ENCODE results near the gene STAB2.

The STAB2 gene

DNA sequence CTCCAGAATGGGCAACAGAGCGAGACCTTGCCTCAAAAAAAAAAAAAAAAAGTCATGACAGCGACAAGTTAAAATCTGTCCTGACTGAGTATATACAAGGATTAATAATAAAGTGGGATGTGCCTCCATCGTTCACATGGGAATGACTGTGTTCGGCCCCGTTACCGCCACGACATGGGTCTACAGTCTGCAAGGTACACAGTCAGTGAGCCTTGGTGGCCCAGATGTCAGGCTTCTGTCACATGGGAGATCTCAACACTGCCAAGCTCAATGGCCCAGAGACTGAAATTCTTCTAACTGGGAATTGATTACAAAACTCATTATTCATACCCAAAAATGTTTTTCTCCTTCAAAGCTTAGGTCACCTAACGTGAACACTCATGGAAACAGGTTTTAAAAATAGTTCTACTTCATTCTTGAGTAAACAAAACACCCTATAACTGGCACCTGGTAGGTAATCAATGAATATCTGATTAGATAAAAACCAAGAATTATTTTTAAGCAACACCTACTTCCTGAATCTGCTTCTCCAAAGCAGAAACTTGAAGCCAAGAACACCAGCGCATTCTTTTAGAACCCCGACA, 188.0 kb downstream of the STAB2 start:
- DNase-seq (ENCODE audit: low read depth in 3 of 3, low spot score in 1 of 3): no peak

DNA sequence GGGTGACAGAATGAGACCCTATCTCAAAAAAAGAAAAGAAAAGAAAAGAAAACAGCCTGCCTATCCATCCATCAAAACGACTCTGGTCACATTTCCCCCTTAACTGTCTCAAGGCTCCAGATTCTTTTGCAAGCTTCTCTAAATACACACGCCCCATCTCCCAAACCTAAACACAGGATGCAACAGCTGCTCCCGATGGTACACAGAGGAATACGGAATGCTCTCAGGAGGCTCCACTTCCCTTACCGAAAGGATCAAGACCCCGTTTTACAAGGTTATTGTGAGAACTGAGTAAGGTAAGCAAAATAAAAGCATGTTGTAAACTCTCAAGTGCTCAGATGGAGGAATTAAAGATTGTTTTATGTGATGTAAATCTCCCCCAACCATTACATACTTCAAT, 191.7 kb downstream of the STAB2 start:
- no peak for DNase-seq (ENCODE audit: low read depth in 3 of 3, low spot score in 1 of 3)

DNA sequence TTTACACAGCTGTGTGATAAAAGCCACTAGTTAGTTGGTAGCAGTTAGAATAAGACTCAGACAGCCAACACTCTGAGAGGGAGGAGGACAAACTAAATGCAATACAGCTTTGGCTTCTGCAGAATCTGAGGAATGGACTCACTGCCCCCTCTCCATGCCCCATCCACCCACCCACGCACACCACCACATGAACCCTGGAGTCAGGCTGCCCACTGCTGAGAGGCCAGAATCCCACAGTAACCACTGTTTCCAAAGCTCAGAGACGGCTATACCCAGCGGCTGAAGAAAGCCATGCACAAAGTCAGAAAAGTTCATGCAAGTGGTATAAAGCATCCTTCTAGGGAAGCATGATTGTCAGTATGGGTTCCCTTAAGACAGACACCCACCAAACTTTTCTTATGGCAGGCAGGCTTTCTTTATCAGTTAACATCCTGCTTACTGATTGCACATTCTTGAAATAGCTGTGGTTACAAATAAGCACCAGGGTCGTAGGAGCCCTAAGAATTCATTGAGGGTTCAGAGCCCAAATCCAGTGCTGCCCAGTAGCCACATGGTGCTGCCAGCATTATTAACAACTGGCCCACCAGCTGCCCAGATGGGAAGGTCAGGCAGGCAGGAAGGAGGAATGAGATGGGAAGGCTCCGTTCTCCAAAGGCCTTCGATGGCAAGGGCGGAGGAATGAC, 192.5 kb downstream of the STAB2 start:
- no peak for DNase-seq (ENCODE audit: low read depth in 3 of 3, low spot score in 1 of 3)

DNA sequence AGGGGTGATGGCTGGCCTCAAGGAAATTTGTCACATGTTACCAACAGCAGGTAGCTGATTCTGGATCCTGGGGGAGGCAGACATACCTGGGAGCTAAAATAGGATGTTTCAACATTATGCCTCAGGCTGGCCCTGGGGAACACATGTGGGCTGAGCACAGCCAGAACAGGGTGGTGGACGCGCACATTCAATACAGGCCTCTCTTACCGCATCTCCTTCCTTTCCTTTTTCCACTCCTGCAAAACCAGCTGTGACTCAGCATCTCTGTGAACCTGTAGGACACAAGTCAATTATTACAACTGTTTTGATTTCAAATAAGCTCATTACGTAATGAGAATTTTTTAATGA, 193.0 kb downstream of the STAB2 start:
- DNase-seq (ENCODE audit: low read depth in 3 of 3, low spot score in 1 of 3): no peak

DNA sequence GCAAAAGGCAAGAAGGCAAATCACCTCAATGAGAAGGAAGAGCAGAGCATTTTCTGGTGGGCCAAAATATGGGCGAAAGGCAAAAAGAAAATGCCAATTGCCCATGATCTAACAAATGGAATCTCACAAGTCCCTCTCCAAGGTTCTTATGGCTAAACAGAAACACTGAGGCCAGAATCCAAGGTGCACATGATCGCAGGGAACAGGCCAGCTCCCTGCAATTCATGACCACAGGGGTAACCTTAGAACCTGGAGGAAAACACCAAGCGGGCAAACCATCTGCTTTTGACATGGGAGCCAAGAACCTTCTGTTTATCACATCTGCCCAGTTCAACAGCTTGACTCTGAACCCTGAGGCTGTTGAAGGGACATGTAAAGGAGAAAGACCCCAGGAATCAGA, 193.9 kb downstream of the STAB2 start:
- no peak for DNase-seq (ENCODE audit: low read depth in 3 of 3, low spot score in 1 of 3)

DNA sequence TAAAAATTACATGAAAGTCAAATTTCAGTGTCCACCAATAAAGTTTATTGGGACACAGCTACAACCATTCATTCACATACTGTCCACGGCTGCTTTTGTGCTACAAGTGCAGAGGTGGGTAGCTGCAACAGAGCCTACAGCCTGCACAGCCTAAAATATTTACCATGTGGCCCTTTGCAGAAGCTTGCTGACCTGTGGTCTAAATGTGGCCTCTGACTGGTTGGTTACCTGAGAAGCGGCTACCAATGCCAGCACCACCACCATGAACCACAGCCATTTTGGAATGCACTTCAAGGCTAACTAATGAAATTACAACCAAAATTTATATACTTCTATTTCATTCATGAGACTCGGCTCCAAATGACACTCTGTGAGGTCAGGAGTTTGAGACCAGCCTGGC, 195.3 kb downstream of the STAB2 start:
- no peak for DNase-seq (ENCODE audit: low read depth in 3 of 3, low spot score in 1 of 3)

DNA sequence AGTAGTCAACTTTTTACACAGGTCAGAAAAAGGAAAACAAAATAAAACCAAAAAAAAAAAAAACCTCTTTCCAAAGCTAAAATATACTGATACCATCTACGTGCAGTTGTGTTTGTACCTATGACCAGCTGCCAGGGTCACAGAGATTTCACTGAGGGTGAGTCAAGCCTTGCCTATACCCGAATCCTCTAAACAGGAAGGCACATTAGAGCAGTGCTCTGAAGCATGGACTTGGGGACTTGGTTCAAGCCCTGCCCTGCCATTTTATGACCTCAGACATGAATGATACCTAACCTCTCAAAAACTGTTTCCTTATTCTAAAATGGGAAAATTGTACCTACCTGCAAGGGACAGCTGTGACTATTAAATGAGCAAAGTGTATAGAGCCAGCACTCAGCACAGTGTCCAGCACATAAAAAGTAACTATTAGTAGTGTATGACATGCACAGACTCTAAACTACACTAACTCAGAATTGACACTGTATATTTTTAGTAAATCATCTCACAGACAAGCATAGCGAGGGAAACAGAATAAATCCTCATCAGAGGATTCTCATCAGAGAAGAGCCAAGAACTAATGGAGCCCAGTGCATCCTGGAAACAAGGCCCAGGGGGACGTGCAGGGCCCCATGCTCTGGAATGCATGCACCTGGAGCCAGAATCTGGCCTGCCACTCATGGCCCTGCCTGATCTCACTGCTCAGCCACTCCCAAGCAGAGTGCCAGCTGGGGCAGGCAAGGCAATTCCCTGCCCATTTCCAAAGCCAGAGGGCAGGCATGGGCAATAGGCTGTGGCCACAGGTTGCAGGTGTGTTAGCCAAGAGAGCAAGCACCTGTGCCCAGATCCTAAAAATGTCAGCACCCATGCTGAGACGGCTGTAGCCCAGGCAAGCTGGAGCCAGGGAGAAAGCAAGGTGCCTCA, 196.9 kb downstream of the STAB2 start:
- no peak for DNase-seq (ENCODE audit: low read depth in 3 of 3, low spot score in 1 of 3)

DNA sequence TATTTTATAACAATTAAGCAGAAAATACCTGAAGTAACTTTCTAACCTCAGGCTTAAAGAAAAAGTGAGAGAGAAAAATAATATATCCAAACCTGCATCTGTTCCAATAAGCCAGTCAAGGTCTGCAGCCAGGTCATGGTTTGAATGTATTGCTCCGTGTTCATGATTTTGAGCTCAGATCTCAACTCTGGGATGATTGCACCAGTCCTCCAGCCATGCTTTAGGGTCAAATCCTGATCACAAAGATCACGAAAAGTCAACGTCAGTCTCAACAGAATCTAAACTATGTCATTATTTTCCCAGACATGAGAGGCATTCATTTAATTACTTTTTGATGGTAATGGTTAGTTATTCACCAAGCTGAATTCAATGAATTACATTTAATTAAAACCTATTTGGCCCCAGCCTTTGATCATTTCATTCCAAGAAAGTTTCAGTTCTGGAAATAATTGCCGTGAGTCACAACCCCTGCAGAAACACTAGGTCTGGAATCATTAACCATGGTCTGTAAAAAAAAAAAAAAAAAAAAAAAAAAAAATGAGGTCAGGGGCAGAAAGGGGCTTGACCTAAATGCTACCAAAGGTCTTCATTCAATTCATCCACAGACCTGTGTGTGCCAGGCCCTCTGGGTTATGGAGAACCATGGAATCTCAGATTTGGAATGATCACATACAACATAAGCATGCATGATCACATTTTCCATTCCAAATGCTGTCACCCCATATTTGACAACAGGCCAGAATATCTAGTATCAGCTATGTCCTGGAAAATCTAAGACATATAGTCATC, 198.4 kb downstream of the STAB2 start:
- no peak for DNase-seq (ENCODE audit: low read depth in 3 of 3, low spot score in 1 of 3)

DNA sequence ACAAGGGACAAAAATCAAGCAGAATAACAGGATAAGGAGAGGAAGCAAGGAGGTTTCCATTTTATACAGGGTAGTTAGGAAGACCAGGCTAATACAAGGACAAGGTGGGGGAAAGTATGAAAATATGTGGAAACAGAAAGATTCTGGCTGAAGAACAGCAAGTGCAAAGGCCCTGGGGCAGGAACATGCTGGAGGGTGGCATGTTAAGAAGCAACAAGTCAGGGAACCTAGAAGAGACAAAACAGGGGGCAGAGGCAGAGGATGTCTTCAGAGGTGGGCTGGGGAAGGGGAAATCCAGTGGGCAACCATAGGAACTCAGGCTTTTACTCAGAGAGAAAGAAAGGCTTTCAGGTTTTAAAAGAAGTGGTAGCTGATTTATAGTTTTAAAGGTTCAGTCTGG, 199.1 kb downstream of the STAB2 start:
- no peak for DNase-seq (ENCODE audit: low read depth in 3 of 3, low spot score in 1 of 3)

DNA sequence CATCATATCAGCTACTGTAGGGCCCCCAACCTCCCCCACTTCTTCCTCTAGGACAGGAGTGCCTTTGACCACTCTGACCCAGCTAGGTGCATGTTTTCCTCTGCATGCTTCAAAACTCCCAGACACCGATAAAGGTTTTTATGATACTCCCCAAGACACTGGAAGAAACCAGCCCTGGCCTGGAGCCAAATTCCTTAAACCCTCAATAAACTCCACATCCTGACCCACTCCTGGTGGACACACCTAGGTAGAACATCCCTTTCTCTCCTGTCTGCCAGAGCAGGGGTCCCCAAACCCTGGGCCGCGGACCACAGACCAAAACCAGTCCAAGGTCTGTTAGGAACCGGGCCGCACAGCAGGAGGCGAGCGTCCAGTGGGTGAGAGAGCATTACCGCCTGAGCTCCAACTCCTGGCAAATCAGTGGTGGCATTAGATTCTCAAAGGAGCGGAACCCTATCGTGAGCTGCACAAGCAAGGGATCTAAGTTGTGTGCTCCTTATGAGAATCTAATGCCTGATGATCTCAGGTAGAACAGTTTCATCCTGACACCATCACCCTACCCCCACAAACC, 204.4 kb downstream of the STAB2 start:
- no peak for DNase-seq (ENCODE audit: low read depth in 3 of 3, low spot score in 1 of 3)

DNA sequence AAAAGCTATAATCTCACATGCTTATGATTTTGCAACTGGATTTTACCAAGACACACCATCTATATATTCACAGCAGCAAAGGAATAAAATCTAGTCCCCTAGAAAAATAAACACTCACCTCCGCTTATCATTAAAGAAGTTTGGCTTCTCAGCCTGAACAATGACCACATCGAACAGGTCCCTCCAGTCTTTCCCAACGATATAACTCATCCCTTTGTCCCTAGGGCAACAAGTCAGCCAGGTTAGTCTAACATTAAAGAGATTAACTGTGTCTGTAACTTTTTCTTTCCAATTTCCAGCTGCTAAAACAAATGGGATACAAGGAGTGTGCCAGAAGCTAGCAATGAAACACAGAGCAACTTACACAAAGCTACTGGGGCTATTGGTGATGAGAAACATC, 206.0 kb downstream of the STAB2 start:
- DNase-seq (ENCODE audit: low read depth in 3 of 3, low spot score in 1 of 3): no peak

DNA sequence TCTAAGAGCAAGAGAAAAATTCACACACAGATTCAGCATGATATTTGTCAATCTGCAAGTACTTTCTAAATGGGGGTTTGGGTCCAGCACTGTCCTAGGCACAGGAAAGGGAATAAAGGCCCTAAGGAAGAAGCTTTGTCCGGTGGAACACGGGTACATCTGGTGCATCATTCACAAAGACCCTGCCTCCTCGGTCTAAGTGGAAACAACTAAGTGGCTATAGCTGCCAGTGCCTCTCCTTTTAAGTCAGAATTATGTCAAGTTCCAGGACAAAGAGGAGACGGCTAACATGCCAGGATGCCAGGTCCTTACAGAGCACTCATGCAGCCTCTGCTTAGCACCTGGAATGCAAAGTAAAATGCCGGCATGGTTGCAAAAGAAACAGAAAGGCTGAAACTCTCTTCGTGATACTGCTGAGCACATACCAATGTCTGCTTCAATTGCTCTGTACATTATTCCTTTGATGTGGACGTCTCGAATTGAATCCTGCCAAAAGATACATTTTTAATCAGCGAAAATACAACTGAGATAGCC, 206.5 kb downstream of the STAB2 start:
- DNase-seq (ENCODE audit: low read depth in 3 of 3, low spot score in 1 of 3): no peak

DNA sequence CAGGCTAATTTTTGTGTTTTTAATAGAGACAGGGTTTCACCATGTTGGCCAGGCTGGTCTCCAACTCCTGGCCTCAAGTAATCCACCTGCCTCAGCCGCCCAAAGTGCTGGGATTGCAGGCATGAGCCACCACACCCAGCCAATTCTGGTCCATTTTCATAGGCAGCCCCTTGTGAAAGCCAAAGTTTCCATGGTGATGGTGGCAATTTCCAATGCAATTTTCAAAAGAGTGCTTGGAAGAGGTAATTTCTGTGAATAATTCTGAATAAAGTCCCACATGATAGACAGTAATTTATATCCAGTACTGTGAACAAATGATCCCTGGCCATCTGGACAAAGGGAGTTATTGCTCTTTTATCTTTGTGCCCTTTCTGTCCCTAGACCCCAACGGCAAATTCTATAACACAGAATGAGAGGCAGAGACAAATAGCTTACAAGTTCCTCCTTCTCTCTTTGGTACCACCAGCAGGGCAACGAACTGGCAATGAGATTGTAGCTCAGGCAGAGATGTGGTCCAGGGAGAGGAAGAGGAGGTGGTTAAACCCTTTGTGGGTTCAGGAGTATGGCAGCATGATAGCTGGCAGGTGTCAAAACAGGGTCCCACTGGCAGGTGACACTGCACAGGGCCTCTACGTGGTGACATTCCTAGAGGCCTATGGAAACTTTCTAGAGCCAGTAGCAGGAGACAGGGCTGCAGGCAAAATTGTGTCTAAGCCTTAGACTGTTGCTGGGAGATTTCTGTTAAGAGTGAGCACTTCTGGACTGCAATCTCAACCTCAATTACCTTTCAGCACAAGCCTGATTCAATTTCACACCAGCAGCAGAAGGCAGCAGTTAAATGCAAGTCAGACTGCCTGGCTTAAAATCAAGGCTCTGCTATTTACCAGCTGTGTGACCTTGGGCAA, 207.5 kb downstream of the STAB2 start:
- DNase-seq (ENCODE audit: low read depth in 3 of 3, low spot score in 1 of 3): no peak

DNA sequence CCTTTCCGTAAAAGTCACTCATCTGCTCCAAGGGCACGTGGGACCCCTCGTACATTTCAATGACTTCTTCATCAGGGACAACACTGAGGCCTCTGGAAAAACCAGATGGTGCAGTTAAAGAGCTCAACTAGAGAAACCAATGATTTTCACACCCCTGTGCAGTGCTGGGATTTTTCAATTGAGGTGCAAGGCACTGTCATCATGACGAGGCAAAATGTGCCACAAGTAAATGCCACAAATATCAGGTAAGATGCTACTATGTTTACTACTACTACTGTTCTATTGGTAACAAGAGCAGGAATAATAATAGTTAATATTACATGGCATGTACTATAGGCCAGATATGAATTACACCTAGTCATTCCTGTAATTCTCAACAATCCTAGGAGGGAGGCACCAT, 211.5 kb downstream of the STAB2 start:
- DNase-seq (ENCODE audit: low read depth in 3 of 3, low spot score in 1 of 3): no peak

DNA sequence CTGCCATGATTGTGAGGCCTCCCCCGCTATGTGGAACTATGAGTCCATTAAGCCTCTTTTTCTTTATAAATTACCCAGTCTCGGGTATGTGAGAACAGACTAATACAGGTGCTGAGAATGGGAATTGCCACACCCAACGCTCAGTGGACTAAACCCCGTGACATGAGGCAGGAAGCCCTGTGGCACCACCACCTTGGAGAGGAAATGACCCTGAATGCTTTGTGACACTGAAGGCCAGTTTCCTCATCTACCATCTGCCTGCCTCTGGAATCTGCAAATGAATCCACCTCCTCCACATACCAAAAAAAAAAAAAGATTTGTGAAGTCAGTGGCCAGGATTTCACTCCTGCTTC, 212.4 kb downstream of the STAB2 start:
- no peak for DNase-seq (ENCODE audit: low read depth in 3 of 3, low spot score in 1 of 3)

DNA sequence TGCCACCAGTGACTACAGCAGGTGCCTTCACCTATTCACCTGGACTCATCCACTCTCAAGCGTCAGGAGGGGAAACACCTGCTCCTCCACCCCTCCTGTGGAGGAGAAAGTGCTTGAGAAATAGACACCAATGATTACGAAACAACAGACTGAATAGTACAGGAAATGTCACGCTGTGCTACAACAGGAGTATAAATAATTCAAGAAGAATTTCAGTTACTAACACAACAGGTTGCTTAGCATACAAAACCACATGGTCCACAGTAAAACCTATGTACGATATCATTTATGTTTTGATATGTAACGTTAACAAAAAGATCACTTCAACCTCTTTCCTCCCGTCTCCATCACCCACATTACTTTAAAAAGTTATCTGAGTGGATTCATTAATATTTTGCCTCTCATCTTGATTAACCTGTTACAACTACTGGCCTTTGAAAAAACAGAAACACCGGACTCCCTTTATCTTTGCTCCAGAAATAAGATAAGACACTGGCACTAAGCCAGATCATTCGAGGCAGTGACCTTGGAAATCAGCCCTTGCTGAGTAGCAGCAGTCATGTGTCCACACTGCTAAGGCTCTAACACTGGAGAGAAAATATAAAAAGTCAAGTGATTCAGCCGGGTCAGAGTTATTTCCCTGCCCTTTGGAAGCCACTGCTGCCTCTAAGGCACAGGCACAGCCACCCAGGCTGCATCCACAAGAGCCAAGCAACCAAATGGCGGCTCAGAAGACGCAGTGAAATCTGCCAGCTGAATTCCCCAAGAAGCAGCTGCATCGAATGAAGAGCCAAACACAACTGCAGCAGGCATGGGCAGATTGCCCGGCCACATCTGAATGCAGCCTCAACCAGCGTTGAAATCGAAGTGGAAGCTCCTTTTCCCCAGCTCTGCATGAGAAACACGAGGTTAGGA, 213.0 kb downstream of the STAB2 start:
- DNase-seq (ENCODE audit: low read depth in 3 of 3, low spot score in 1 of 3): no peak

DNA sequence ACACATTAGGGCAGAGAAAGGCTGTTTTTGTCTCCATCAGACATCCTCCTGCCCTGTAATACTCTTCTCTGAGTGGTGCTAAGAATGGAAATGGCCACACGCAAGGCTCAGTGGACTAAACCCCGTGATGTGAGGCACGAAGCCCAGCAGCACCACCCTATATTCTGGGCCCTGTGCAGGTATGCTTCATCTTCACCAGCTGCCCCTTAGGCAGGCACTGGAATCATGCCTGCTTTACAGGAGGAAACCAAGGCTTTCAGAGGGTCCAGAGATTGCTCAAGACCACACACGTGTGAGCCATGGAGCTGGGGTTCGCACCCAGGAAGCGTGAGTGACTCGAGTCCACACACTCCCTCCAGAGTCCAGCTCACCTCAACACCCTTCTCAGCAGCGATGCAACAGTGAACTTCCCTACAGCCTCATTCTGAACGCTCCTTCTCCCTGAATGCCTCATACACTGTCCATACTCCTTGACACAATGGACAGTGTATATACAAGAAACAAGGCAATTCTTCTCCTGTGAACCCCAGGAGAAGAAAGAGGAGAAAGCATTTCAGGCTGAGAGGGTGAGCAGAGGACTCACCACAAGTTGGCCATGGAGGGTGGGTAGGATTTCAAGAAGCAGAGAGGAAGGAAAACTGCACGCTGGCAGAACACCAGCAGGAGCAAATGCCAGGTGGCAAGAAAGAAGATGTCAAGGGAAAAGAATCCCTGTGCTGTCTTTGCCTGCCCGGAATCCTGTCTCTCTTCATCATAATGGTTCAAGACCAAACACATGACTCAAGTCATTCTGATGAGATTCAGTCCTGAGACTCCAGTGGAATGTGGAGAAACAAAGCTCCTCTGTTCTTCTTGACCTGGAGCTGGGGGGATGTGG, 214.9 kb downstream of the STAB2 start:
- DNase-seq (ENCODE audit: low read depth in 3 of 3, low spot score in 1 of 3): no peak

DNA sequence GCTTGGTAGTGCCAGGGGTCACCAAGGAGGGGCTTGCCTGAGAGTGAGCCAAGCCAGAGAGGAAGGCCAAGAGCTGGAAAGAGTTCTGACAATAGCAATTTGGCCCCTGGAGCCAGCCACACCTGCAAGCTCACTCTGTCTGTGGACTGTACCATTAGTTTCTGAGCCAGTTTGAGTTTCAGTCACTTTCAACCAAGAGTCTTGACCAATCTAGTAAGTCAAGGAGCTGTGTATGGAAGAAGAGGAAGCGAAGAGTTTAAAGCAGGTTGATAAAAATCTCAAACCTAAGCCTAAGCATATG, 215.5 kb downstream of the STAB2 start:
- DNase-seq (ENCODE audit: low read depth in 3 of 3, low spot score in 1 of 3): no peak
